ENCODE results near the gene TBX4.

TBX4 gene

DNA sequence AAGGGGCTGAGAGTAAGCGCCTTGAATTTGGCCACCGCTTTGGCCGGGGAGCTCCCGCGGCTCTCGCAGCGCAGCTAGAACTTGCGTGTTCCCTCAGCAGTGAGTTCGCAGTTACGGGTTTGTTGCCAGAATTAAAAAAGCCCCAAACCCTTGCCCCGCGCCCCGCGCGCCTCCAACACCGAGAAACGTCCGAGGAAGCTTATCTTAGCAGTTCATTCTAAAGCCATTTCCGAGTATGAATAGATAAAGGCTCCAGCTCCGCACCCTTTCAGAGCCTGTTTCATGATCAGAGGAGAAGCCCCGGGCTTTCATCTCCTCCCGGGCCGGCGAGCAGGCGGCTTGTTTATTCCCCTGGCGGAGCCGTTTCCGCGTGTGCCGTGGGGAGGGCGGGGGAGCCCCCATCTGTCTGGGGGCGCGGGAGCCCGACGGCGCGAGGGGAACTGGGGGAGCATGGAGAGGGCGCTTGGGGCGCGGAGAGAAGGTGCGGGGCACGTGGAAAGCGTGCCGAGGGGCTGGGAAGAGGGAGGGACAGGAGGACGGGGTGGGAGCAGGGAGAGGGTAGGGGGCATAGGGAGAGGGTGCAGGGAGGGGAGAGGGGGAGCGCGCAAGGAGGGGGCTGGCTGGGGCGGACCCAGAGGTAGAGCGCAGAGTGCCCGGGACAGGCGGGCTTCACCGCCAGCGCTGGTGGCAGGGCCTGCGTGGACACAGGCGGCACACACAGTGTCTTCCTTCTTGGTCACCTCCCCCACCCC lies 9.9 kb downstream of the TBX4 start:
- no peak for DNase-seq (ENCODE audit: low spot score)
- no peak overlapping the region for H3K9ac ChIP-seq (ENCODE audit: low read depth, low read length, poor library complexity)

DNA sequence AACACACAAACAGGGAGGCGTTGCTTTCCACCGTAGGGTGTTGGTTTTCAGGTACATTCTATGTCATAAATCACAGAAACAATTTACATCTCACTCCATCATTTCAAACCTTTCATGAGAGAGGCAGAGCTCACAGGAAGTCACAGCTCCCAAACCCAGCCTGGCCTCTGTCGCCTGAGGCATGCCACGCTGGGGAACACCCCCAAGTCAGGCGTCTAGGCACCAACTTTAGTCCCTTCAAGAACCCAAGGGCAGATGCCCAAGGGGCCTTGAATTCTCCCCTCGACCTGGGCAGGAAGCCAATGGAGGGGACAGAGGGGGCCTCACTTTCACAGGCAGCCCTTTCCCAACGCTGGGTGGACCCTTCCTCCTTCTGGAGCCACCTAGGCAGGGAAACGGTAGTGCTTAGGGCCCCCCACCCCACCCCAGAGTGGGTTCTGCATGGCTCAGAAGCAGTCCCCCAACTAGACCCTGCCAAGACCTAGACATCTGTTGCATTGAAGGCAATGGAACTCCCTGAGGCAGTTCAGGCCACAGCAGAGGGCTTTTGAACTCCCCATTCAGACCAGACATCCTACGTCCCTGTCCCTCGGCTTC lies 10.6 kb downstream of the TBX4 start:
- WGBS, 2 donors (ENCODE audit: extremely low coverage in 2 of 2, insufficient read length in 2 of 2, insufficient replicate concordance in 1 of 2) = no CpG with 5 or more reads among the region's 10 CpGs
- Histone ChIP-seq H3K14ac (ENCODE audit: low read length) (no peak overlapping the region), H4K91ac (ENCODE audit: low read depth, low read length, poor library complexity) (no peak overlapping the region), H2AK5ac (ENCODE audit: low read depth, low read length) (peak overlapping the region; percentile 83), H2BK15ac (ENCODE audit: low read length) (no peak overlapping the region), H3K4me1 (ENCODE audit: control insufficient read depth in 2 of 2, insufficient read depth in 1 of 2, low read depth in 1 of 2, low read length in 2 of 2) (peaks cover 1 to 2% of the 10 kb centered on the region in 2 donors), H3K4ac (ENCODE audit: low read length) (no peak overlapping the region), H2BK120ac (ENCODE audit: low read depth, low read length) (peak overlapping the region; percentile 22), H3K9me3 (replicated peaks in 1 of 2; ENCODE audit: control insufficient read depth in 2 of 2, insufficient read depth in 1 of 2, low read depth in 1 of 2, low read length in 2 of 2) (peaks cover 7 to 13% of the 10 kb centered on the region in 2 donors), H3K4me2 (ENCODE audit: insufficient read depth, low read length, poor library complexity, severe bottlenecking) (no peak overlapping the region), H2BK12ac (ENCODE audit: low read length) (no peak overlapping the region), H4K8ac (ENCODE audit: low read depth, low read length) (no peak overlapping the region), H3K36me3 (replicated peaks in 1 of 2; ENCODE audit: control insufficient read depth in 2 of 2, insufficient read depth in 2 of 2, low read length in 2 of 2) (no peaks in the 10 kb centered on the region), H2AFZ (ENCODE audit: low read length) (peak overlapping the region; percentile 80), H3K79me1 (ENCODE audit: low read depth, low read length) (no peaks in the 10 kb centered on the region), H3K27me3 (ENCODE audit: control insufficient read depth in 3 of 3, insufficient read depth in 3 of 3, low read depth in 1 of 3, low read length in 3 of 3) (peaks cover 41 to 95% (median 66%) of the 10 kb centered on the region in 3 experiments), H3K4me3 (ENCODE audit: low read length in 2 of 2) (no peak overlapping the region), H2BK5ac (ENCODE audit: low read length) (no peak overlapping the region), H3K18ac (ENCODE audit: low read length) (peak overlapping the region; percentile 77), H3K23ac (ENCODE audit: low read depth, low read length, poor library complexity) (peak overlapping the region; percentile 45), H3K9ac (ENCODE audit: low read depth, low read length, poor library complexity) (peak overlapping the region; percentile 12), H3K27ac (replicated peaks; ENCODE audit: low read length) (no peak overlapping the region)
- DNase-seq (ENCODE audit: low spot score) = no peak

More for the DNA sequence above, 9.9 kb downstream of the TBX4 start:
- Histone ChIP-seq H3K36me3 (replicated peaks in 1 of 2; ENCODE audit: control insufficient read depth in 2 of 2, insufficient read depth in 2 of 2, low read length in 2 of 2) (no peaks in the 10 kb centered on the region), H3K4ac (ENCODE audit: low read length) (no peak overlapping the region), H2BK120ac (ENCODE audit: low read depth, low read length) (no peak overlapping the region), H4K91ac (ENCODE audit: low read depth, low read length, poor library complexity) (no peak overlapping the region), H2BK12ac (ENCODE audit: low read length) (no peak overlapping the region), H3K14ac (ENCODE audit: low read length) (no peak overlapping the region), H2AFZ (ENCODE audit: low read length) (peak overlapping the region; percentile 80), H2BK15ac (ENCODE audit: low read length) (no peak overlapping the region), H3K79me1 (ENCODE audit: low read depth, low read length) (no peaks in the 10 kb centered on the region), H2BK5ac (ENCODE audit: low read length) (no peak overlapping the region), H4K8ac (ENCODE audit: low read depth, low read length) (no peak overlapping the region), H3K4me2 (ENCODE audit: insufficient read depth, low read length, poor library complexity, severe bottlenecking) (peak overlapping the region; percentile 48), H3K18ac (ENCODE audit: low read length) (no peak overlapping the region), H3K4me1 (ENCODE audit: control insufficient read depth in 2 of 2, insufficient read depth in 1 of 2, low read depth in 1 of 2, low read length in 2 of 2) (no peaks in the 10 kb centered on the region), H3K9me3 (replicated peaks in 1 of 2; ENCODE audit: control insufficient read depth in 2 of 2, insufficient read depth in 1 of 2, low read depth in 1 of 2, low read length in 2 of 2) (peaks cover 7 to 13% of the 10 kb centered on the region in 2 donors), H3K27ac (replicated peaks; ENCODE audit: low read length) (no peak overlapping the region), H3K27me3 (ENCODE audit: control insufficient read depth in 3 of 3, insufficient read depth in 3 of 3, low read depth in 1 of 3, low read length in 3 of 3) (peaks cover 47 to 98% (median 73%) of the 10 kb centered on the region in 3 experiments), H3K4me3 (ENCODE audit: low read length in 2 of 2) (no peak overlapping the region), H2AK5ac (ENCODE audit: low read depth, low read length) (no peak overlapping the region), H3K23ac (ENCODE audit: low read depth, low read length, poor library complexity) (no peak overlapping the region)
- no CpG with 5 or more reads among the region's 55 CpGs for WGBS, 2 donors (ENCODE audit: extremely low coverage in 2 of 2, insufficient read length in 2 of 2, insufficient replicate concordance in 1 of 2)

DNA sequence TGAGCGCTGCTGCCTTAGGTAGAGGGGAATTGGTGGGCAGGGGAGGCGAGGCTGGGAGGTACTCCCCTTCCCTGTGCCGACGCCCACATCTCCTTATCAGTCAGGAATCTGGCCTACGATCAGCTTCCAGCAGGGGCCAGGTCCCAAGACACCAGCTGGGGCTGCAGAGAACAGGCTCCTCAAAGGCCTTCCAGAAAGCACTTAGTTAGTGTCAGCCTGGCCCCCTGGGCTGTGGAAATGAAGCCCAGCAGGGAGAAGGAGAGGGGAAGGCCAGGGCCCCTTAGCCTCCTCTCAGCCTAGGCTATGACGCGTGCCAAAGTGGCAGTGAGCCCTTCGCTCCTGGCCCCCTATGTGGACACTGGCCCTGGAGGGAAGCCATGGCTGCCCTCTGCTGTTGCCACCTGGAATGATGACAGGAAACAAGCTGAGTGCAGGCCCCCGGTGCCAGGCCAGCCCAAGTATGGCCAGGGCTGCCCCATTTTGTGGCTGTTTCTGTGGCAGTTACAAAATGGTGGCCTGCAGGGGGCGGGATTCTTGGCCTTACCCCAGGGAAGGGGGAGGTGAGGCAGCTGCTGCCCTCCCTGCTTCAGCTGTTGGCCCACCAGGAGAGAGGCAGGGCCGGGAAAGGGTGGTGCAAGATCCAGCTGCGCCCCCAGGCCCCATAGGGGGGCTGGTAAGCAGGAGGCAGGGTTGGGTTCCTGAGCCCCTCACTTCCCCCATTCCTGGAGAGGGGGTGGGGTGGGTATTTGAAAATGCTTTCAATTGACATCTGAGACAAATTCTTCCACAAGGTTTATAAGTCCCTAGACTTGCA lies 11.3 kb downstream of the TBX4 start:
- Histone ChIP-seq H3K14ac (ENCODE audit: low read length) (no peak overlapping the region), H3K9ac (ENCODE audit: low read depth, low read length, poor library complexity) (peak overlapping the region; percentile 77), H3K79me1 (ENCODE audit: low read depth, low read length) (no peaks in the 10 kb centered on the region), H2BK15ac (ENCODE audit: low read length) (no peak overlapping the region), H3K18ac (ENCODE audit: low read length) (peak overlapping the region; percentile 77), H3K23ac (ENCODE audit: low read depth, low read length, poor library complexity) (peak overlapping the region; percentile 45), H4K91ac (ENCODE audit: low read depth, low read length, poor library complexity) (no peak overlapping the region), H3K4me2 (ENCODE audit: insufficient read depth, low read length, poor library complexity, severe bottlenecking) (no peak overlapping the region), H2BK12ac (ENCODE audit: low read length) (no peak overlapping the region), H3K4me3 (ENCODE audit: low read length in 2 of 2) (no peak overlapping the region), H3K27ac (replicated peaks; ENCODE audit: low read length) (no peak overlapping the region), H2AK5ac (ENCODE audit: low read depth, low read length) (peak overlapping the region; percentile 83), H3K36me3 (replicated peaks in 1 of 2; ENCODE audit: control insufficient read depth in 2 of 2, insufficient read depth in 2 of 2, low read length in 2 of 2) (no peaks in the 10 kb centered on the region), H4K8ac (ENCODE audit: low read depth, low read length) (no peak overlapping the region), H2BK120ac (ENCODE audit: low read depth, low read length) (peak overlapping the region; percentile 22), H3K9me3 (replicated peaks in 1 of 2; ENCODE audit: control insufficient read depth in 2 of 2, insufficient read depth in 1 of 2, low read depth in 1 of 2, low read length in 2 of 2) (peaks cover 7 to 13% of the 10 kb centered on the region in 2 donors), H2AFZ (ENCODE audit: low read length) (no peak overlapping the region), H3K4ac (ENCODE audit: low read length) (no peak overlapping the region), H2BK5ac (ENCODE audit: low read length) (no peak overlapping the region), H3K27me3 (ENCODE audit: control insufficient read depth in 3 of 3, insufficient read depth in 3 of 3, low read depth in 1 of 3, low read length in 3 of 3) (peaks cover 34 to 88% (median 59%) of the 10 kb centered on the region in 3 experiments), H3K4me1 (ENCODE audit: control insufficient read depth in 2 of 2, insufficient read depth in 1 of 2, low read depth in 1 of 2, low read length in 2 of 2) (peaks cover 2 to 3% of the 10 kb centered on the region in 2 donors)
- no CpG with 5 or more reads among the region's 12 CpGs for WGBS, 2 donors (ENCODE audit: extremely low coverage in 2 of 2, insufficient read length in 2 of 2, insufficient replicate concordance in 1 of 2)
- DNase-seq (ENCODE audit: low spot score) = no peak
